Kasumi-1 (cell line): ENCODE measurements around the gene STXBP1.
"Not testable (repeated sequence)": the region's sequence is repeated elsewhere in the genome, so short reads cannot be mapped to it uniquely, and the experiment has no call there.

Experiments
- DNase-seq, 2 experiments: peaks; one replicate each; lab custom pipeline; 2025; lab: John Stamatoyannopoulos, UW

STXBP1 gene

GRCh38 chr9:127621339-127621970 lies 9.4 kb downstream of the STXBP1 start:
- DNase-seq, result not testable (repeated sequence)

DNA sequence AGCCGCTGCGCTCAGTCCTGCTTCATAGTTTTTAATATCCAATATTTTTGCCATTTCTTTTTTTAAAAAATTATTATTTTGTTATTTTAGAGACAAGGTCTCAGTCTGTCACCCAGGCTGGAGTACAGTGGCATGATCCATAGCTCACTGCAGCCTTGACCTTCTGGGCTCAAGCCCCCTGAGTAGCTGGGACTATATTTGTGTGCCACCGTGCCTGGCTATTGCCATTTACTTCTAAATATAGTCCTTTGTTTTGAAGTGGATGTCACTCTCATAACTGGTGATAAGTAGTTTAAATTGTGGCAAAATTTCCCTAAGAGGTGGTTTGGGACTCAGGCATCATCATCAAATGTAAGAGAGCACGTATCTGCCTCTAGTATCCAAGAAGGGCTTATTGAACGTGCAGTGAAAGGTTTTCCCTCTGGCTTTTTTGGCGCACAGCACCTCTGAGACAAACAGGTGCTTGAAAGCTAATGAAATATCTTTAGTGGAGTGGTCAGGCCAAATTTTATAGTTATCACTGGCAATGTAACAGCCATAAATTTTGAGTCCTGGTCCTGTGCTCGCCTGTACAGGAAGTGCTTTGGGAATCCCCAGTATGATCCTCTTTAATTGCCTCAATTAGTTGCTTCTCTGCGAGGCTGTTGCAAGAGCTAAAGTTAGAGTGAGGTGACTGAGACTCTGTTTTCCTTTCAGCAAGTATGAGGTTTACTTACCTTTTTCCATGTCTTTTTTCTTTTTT lies 14.8 kb downstream of the STXBP1 start:
- DNase-seq, result no peak

DNA sequence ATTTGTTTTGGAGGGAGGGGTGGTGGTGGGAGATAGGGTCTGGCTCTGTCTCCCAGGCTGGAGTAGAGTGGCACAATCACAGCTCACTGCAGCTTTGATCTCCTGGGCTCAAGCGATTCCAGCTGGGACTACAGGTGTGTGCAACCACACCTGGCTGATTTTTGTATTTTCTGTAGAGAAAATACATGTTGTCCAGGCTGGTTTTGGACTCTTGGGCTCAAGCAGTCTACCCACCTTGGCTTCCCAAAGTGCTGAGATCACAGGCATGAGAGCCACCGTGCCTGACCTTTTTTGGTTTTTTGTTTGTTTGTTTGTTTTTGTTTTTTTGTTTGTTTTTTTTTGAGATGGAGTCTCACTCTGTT lies 15.4 kb downstream of the STXBP1 start:
- DNase-seq, result no peak

DNA sequence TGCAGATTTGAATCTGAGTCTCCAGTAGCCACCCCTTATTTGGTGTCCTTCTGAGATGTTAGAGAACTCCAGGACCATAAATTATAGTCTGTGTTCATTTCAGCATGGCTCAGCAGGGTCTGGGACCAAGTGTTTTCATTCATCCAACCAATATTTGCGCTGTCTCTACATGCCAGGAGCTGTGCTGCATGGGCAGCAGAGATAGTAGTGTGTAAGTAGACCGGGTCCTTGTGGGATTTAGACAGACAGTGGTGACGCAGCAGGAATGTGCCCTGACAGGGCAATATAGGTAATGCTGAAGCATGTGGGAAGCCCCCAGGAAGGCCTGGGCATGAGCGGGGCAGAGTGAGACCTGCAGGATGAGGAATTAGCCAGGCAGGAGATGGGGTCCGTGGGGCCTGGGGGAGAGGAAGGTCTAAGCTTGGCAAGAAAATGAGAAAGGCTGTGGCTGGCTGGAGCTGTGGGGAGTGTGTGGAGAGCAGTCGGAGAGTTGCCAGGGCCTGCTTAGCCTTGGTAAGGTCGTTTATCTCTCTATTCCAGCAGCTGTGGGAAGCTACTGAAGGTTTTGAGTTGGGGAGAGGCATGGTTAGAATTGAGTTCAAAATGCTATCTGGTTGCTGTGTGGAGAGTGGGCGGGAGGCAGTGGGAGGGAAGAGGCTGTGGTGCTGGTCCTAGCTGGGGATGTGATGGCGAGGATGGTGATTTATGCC lies 16.8 kb downstream of the STXBP1 start:
- DNase-seq, result no peak

DNA sequence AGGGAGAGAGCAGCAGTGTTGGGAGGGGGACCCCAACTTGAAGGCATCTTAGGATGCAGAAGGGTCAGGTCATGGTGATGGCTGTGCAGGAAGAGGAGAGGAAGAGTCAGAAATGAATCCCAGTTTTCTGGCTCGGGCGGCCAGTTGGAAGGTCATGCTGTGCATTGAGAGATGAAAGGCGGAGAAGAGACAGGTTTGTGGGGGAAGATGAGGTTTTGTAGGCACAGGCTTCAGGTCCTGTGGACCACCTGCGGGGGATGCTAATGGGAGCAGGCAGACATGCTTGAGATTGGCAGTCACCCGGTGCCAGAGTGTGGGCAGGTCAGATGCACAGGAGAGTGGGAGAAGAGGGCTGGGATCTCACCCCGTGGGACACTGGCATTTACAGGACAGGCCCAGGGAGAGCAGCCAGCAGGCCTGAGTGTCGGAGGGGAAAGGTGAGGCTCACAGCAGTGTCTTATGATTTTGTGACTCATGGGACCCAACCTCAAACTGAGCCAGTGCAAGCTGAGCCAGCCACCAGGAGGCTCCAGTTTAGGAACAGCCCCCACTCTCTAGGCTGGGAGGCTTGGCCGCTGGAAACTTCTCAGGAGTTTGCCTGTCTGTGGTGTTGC lies 17.5 kb downstream of the STXBP1 start:
- no peak for DNase-seq

DNA sequence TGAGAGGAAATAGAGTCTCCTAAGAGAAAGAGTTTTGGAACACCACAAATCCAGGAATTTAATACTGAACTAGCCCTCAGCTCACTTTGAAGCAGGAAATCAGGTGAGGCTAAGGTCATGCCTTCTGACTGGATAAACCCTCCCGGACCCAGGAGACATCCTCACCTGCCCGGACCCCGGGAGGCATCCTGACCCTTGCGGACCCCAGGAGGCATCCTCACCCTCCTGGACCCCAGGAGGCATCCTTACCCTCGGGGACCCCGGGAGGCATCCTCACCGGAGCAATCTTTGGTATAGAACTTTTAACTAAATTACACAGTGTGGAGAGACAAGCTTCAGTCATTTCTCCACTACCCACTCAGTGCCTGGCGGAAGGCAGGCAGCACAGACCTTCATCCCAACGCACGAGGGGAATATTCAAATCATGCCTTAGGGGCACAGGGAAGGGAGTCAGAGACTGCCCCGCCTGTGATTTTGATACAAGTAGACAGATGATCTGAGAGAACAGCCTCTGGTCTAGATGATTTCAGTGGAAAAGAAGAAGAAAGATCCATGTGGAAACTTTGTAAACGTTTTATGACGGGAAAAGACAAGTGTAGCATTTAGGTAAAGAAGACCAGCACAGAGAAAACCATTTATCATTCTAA lies 21.3 kb downstream of the STXBP1 start:
- no peak for DNase-seq

GRCh38 chr9:127634021-127634420 lies 21.9 kb downstream of the STXBP1 start:
- no peak for DNase-seq

DNA sequence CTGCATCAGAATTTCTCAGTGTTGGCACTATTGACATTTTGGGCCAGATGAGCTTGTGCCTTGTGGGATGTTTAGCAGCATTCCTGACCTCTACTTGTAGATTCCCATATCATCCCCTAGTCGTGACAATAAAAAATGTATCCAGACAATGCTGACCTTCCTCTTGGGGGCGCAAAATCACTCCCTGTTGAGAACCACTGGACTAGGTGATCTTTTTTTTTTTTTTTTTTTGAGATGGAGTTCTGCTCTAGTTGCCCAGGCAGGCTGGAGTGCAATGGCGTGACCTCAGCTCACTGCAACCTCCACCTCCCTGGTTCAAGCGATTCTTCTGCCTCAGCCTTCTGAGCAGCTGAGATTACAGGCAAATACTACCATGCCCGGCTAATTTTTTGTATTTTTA lies 22.6 kb downstream of the STXBP1 start:
- no peak for DNase-seq

DNA sequence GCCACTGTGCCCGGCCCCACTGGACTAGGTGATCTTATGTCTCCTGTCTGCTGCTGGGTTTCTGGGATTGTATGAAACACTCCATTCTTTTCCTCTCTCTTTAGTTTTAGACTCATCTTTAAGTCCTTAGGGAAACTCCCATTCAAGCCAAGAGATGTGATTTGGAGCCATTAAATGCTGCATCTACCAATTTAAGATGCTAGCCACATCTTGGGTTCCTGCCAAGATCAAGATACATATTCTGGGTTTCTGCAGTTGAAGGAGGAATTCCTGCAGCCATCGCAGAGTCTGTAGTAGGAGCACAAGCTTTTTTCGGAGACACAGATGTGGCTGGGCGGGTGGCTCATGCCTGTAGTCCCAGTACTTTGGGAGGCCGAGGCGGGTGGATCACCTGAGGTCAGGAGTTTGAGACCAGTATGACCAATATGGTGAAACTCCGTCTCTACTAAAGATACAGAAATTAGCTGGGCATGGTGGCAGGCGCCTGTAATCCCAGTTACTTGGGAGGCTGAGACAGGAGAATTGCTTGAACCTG lies 23.2 kb downstream of the STXBP1 start:
- DNase-seq, result no peak

- no peak for DNase-seq
These were observed 25.3 kb downstream of the STXBP1 start for GRCh38 chr9:127637322-127637847.

DNA sequence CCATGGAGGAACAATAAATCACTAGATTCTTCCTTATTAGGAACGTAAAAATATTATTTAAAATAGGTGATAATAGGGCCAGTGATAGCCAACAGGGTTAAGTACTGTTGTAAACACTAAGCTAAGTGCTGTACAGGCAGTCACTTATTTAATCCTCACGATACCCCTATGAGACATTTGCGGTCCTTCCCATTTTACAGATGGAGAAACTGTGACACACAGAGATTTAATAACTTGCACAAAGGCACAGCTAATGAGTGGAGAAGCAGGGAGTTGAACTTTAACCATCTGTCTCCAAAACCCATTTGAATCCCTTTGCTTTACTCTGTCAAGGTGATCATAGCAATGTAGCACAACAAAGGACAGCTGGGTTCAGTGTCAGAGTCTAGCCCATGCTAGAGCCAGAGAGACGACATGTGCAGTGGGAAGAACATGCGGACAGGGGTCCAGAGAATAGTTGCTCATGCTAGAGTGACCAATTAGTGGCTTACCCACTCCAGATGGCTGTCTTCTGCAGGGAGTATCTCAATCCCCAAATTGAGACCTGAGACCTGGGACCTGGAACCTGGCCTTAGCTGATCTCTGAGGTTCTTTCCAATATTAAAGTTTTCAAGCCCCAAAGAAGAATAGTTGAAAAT lies 28.9 kb downstream of the STXBP1 start:
- no peak for DNase-seq

- DNase-seq, result no peak
These were observed 30.1 kb downstream of the STXBP1 start for GRCh38 chr9:127642082-127642740.

GRCh38 chr9:127644146-127644827 lies 32.2 kb downstream of the STXBP1 start:
- no peak for DNase-seq

GRCh38 chr9:127644943-127645342 lies 32.9 kb downstream of the STXBP1 start:
- DNase-seq, result no peak

GRCh38 chr9:127647451-127647850 lies 35.4 kb downstream of the STXBP1 start:
- DNase-seq, result no peak

GRCh38 chr9:127650518-127650917 lies 38.4 kb downstream of the STXBP1 start:
- no peak for DNase-seq

DNA sequence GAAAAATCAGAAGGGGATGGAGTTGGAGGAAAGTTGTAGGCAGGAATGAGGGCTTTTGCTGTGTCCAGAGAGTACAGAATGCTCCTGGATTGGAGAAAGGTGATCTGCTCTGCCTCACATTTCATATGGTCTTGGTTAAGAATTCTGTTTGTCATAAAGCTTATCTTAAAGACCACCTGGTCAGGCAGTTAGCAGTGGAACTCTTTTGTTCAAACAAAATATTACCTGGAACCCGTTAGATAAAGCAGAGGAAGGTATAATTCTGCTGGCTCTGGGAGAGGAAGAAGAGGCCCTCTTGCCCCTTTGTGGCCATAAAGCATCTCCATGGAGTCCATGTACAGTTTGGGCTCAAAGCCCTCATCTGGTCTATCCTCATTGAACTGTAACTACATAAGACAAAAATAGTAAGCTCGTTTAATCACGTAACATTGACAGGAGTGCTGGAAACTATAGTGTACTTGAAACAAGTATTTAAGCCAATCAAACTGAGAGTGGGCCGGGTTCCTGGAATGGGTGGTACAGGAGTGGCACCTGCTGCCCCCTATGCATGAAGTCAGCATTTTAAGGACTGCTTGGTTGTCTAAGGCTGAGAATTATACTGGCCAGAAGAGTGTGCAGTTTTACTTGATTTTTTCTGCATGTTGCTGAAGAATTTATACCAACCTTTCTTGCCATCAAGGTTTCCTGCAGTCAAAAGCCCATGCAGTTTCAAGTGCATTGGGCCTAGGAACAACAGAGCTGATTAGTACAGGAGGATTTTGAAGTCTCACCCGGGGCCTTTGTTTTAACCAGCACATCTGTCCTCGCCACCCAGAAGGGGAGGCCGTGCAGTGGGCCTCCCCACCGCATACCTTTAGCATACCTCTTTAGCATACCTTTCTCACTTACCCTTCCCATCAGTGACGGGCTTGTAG lies 39.9 kb downstream of the STXBP1 start:
- no peak for DNase-seq

- DNase-seq, result no peak
These were observed 40.7 kb downstream of the STXBP1 start for GRCh38 chr9:127652733-127653132.

DNA sequence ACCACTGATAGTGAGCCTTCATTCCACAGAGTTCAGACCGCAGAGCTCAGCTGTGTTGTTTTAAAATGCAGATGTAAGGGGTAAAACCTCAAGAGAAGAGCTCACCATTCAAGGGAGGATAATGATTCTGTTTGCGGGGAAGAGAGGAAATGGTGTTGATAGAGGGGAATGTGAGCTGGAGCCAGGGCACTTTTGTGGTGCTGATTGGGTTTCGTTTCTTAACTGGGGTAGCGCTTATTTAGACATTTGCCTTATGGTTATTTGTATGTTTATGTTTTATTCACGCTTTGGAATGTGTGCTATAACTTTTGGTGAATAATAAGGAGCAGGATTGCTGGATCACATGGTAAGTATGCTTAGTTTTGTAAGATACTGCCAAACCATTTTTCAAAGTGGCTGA lies 42.5 kb downstream of the STXBP1 start:
- DNase-seq, result no peak
